Measurements from ENCODE around the gene VWA3A. TPM values are rescaled to one million over a fixed set of nuclear protein-coding genes. Genes with fewer than 3 reads are reported as not detected.
"Not testable (repeated sequence)": the region's sequence is repeated elsewhere in the genome, so short reads cannot be mapped to it uniquely, and the experiment has no call there.

VWA3A gene
- total RNA-seq, 1 donor from 2014 or later = 0.10 TPM

GRCh38 chr16:22126037-22126558, 33.8 kb downstream of the VWA3A start:
- no peak overlapping the region for H3K27ac Mint-ChIP-seq
- DNase-seq (ENCODE audit: low spot score) = no peak
- H3K4me3 Mint-ChIP-seq = no peak overlapping the region
- H3K9me3 Mint-ChIP-seq = no peaks in the 10 kb centered on the region
- intact Hi-C loops (cut with micrococcal nuclease) = no loop called here
- peaks cover 5% of the 10 kb centered on the region for H3K27me3 Mint-ChIP-seq (ENCODE audit: insufficient read depth)
- no peaks in the 10 kb centered on the region for H3K36me3 Mint-ChIP-seq (ENCODE audit: low read depth)
- no peaks in the 10 kb centered on the region for H3K4me1 Mint-ChIP-seq (ENCODE audit: low read depth)

- H3K4me1 Mint-ChIP-seq (ENCODE audit: low read depth); H3K9me3 Mint-ChIP-seq; DNase-seq (ENCODE audit: low spot score); H3K27ac Mint-ChIP-seq; intact Hi-C loops (cut with micrococcal nuclease); H3K27me3 Mint-ChIP-seq (ENCODE audit: insufficient read depth); H3K4me3 Mint-ChIP-seq; H3K36me3 Mint-ChIP-seq (ENCODE audit: low read depth): not testable (repeated sequence)
Measured at GRCh38 chr16:22128537-22128936, 36.2 kb downstream of the VWA3A start.

GRCh38 chr16:22130528-22130927, 38.2 kb downstream of the VWA3A start:
- Mint-ChIP-seq H3K36me3 (ENCODE audit: low read depth) (no peaks in the 10 kb centered on the region), H3K9me3 (no peaks in the 10 kb centered on the region)
- no peak for DNase-seq (ENCODE audit: low spot score)

GRCh38 chr16:22132801-22133200, 40.5 kb downstream of the VWA3A start:
- Mint-ChIP-seq H3K9me3 (no peaks in the 10 kb centered on the region), H3K4me1 (ENCODE audit: low read depth) (no peaks in the 10 kb centered on the region), H3K27ac (no peak overlapping the region), H3K4me3 (no peak overlapping the region), H3K27me3 (ENCODE audit: insufficient read depth) (peaks cover 8% of the 10 kb centered on the region), H3K36me3 (ENCODE audit: low read depth) (no peaks in the 10 kb centered on the region)
- intact Hi-C loops (cut with micrococcal nuclease) = no loop called here
- no peak for DNase-seq (ENCODE audit: low spot score)

More at GRCh38 chr16:22130528-22130927, 38.2 kb downstream of the VWA3A start:
- no peak overlapping the region for H3K4me3 Mint-ChIP-seq
- intact Hi-C loops (cut with micrococcal nuclease) = no loop called here
- peaks cover 4% of the 10 kb centered on the region for H3K27me3 Mint-ChIP-seq (ENCODE audit: insufficient read depth)
- no peak overlapping the region for H3K27ac Mint-ChIP-seq
- no peaks in the 10 kb centered on the region for H3K4me1 Mint-ChIP-seq (ENCODE audit: low read depth)

GRCh38 chr16:22138482-22138881, 46.1 kb downstream of the VWA3A start:
- no peak for DNase-seq (ENCODE audit: low spot score)
- Mint-ChIP-seq H3K4me3 (no peak overlapping the region), H3K9me3 (no peaks in the 10 kb centered on the region), H3K27ac (no peak overlapping the region), H3K4me1 (ENCODE audit: low read depth) (no peaks in the 10 kb centered on the region), H3K27me3 (ENCODE audit: insufficient read depth) (peaks cover 9% of the 10 kb centered on the region), H3K36me3 (ENCODE audit: low read depth) (no peaks in the 10 kb centered on the region)
- intact Hi-C loops (cut with micrococcal nuclease) = no loop called here

- Mint-ChIP-seq H3K9me3 (no peaks in the 10 kb centered on the region), H3K27me3 (ENCODE audit: insufficient read depth) (peaks cover 9% of the 10 kb centered on the region), H3K36me3 (ENCODE audit: low read depth) (no peaks in the 10 kb centered on the region), H3K27ac (no peak overlapping the region), H3K4me3 (no peak overlapping the region), H3K4me1 (ENCODE audit: low read depth) (no peaks in the 10 kb centered on the region)
- intact Hi-C loops (cut with micrococcal nuclease) = no loop called here
- DNase-seq (ENCODE audit: low spot score) = no peak
Measured at GRCh38 chr16:22139008-22139407, 46.7 kb downstream of the VWA3A start.

GRCh38 chr16:22139732-22140131, 47.4 kb downstream of the VWA3A start:
- H3K9me3 Mint-ChIP-seq = no peaks in the 10 kb centered on the region
- no peak overlapping the region for H3K27ac Mint-ChIP-seq

GRCh38 chr16:22141767-22142166, 49.4 kb downstream of the VWA3A start:
- Mint-ChIP-seq H3K27me3 (ENCODE audit: insufficient read depth) (peaks cover 5% of the 10 kb centered on the region), H3K36me3 (ENCODE audit: low read depth) (no peaks in the 10 kb centered on the region), H3K4me1 (ENCODE audit: low read depth) (no peaks in the 10 kb centered on the region), H3K27ac (no peak overlapping the region), H3K4me3 (no peak overlapping the region), H3K9me3 (no peaks in the 10 kb centered on the region)
- intact Hi-C loops (cut with micrococcal nuclease) = no loop called here
- DNase-seq (ENCODE audit: low spot score) = no peak

More at GRCh38 chr16:22139732-22140131, 47.4 kb downstream of the VWA3A start:
- no peak for DNase-seq (ENCODE audit: low spot score)
- no peak overlapping the region for H3K4me3 Mint-ChIP-seq
- H3K27me3 Mint-ChIP-seq (ENCODE audit: insufficient read depth) = peaks cover 9% of the 10 kb centered on the region
- no peaks in the 10 kb centered on the region for H3K36me3 Mint-ChIP-seq (ENCODE audit: low read depth)
- H3K4me1 Mint-ChIP-seq (ENCODE audit: low read depth) = no peaks in the 10 kb centered on the region
- intact Hi-C loops (cut with micrococcal nuclease) = no loop called here

- Mint-ChIP-seq H3K27me3 (ENCODE audit: insufficient read depth) (peaks cover 5% of the 10 kb centered on the region), H3K4me3 (no peak overlapping the region), H3K27ac (no peak overlapping the region), H3K36me3 (ENCODE audit: low read depth) (no peaks in the 10 kb centered on the region), H3K9me3 (no peaks in the 10 kb centered on the region), H3K4me1 (ENCODE audit: low read depth) (no peaks in the 10 kb centered on the region)
- no peak for DNase-seq (ENCODE audit: low spot score)
- intact Hi-C loops (cut with micrococcal nuclease) = no loop called here
Measured at GRCh38 chr16:22144520-22144919, 52.2 kb downstream of the VWA3A start.

GRCh38 chr16:22147853-22148252, 55.5 kb downstream of the VWA3A start:
- no peak overlapping the region for H3K27ac Mint-ChIP-seq
- H3K36me3 Mint-ChIP-seq (ENCODE audit: low read depth) = no peaks in the 10 kb centered on the region
- intact Hi-C loops (cut with micrococcal nuclease) = no loop called here
- no peaks in the 10 kb centered on the region for H3K4me1 Mint-ChIP-seq (ENCODE audit: low read depth)
- H3K27me3 Mint-ChIP-seq (ENCODE audit: insufficient read depth) = peaks cover 3% of the 10 kb centered on the region
- no peak for DNase-seq (ENCODE audit: low spot score)
- no peaks in the 10 kb centered on the region for H3K9me3 Mint-ChIP-seq
- H3K4me3 Mint-ChIP-seq = no peak overlapping the region

GRCh38 chr16:22151246-22151998, 59.1 kb downstream of the VWA3A start:
- Mint-ChIP-seq H3K27ac (no peak overlapping the region), H3K4me1 (ENCODE audit: low read depth) (no peaks in the 10 kb centered on the region), H3K9me3 (no peaks in the 10 kb centered on the region), H3K27me3 (ENCODE audit: insufficient read depth) (no peaks in the 10 kb centered on the region), H3K4me3 (no peak overlapping the region), H3K36me3 (ENCODE audit: low read depth) (no peaks in the 10 kb centered on the region)
- intact Hi-C loops (cut with micrococcal nuclease) = no loop called here
- no peak for DNase-seq (ENCODE audit: low spot score)

GRCh38 chr16:22152316-22152715, 60.0 kb downstream of the VWA3A start:
- no peak overlapping the region for H3K27ac Mint-ChIP-seq
- intact Hi-C loops (cut with micrococcal nuclease) = no loop called here
- H3K9me3 Mint-ChIP-seq = no peaks in the 10 kb centered on the region
- no peak overlapping the region for H3K4me3 Mint-ChIP-seq
- no peaks in the 10 kb centered on the region for H3K4me1 Mint-ChIP-seq (ENCODE audit: low read depth)
- no peaks in the 10 kb centered on the region for H3K27me3 Mint-ChIP-seq (ENCODE audit: insufficient read depth)
- DNase-seq (ENCODE audit: low spot score) = no peak
- H3K36me3 Mint-ChIP-seq (ENCODE audit: low read depth) = no peaks in the 10 kb centered on the region

- DNase-seq (ENCODE audit: low spot score); H3K27me3 Mint-ChIP-seq (ENCODE audit: insufficient read depth); H3K27ac Mint-ChIP-seq; H3K4me1 Mint-ChIP-seq (ENCODE audit: low read depth); intact Hi-C loops (cut with micrococcal nuclease); H3K9me3 Mint-ChIP-seq; H3K4me3 Mint-ChIP-seq; H3K36me3 Mint-ChIP-seq (ENCODE audit: low read depth): not testable (repeated sequence)
Measured at GRCh38 chr16:22153078-22153477, 60.7 kb downstream of the VWA3A start.

Measured in activated T-helper 1 cell treated with anti-CD3 and anti-CD28 coated beads, Interleukin-12 subunit alpha, Interleukin-12 subunit beta, Interleukin-2, Interleukin-4 antibody, amounts not matched to agents 30 ng/mL and 10 ng/mL and 1 ng/mL, durations not matched to agents 14 hours and 24 hours and 36 hours (primary cell).